T-helper 2 cell treated with Interferon-gamma antibody and Interleukin-4, amounts not matched to agents 5 μg/mL and 100 μg/mL, for 36 hours (primary cell): ENCODE data around the gene GABARAPL1.
"Not testable (repeated sequence)": the region's sequence is repeated elsewhere in the genome, so short reads cannot be mapped to it uniquely, and the experiment has no call there.

Experiments
- DNase-seq: peaks from one replicate; pipeline ENCODE4 v3.0.0; 2021; ENCODE audit warnings: low spot score
- H3K27ac Mint-ChIP-seq: one replicate; pipeline ENCODE4 v1.8.0; 2021; ENCODE audit warnings: mild to moderate bottlenecking, mixed read lengths
- H3K27me3 Mint-ChIP-seq: one replicate; pipeline ENCODE4 v1.8.0; 2021; ENCODE audit warnings: low read depth, mixed read lengths
- H3K36me3 Mint-ChIP-seq: one replicate; pipeline ENCODE4 v1.8.0; 2021; ENCODE audit warnings: low read depth, mixed read lengths
- H3K4me1 Mint-ChIP-seq: one replicate; pipeline ENCODE4 v1.8.0; 2021; ENCODE audit warnings: low read depth, mixed read lengths
- H3K4me3 Mint-ChIP-seq: one replicate; pipeline ENCODE4 v1.8.0; 2022; ENCODE audit warnings: mild to moderate bottlenecking, moderate library complexity, mixed read lengths
- H3K9me3 Mint-ChIP-seq: one replicate; pipeline ENCODE4 v1.8.0; 2021; ENCODE audit warnings: mixed read lengths

Gene GABARAPL1

GRCh38 chr12:10186299-10186698 lies 26.4 kb upstream of the GABARAPL1 start:
- H3K27ac Mint-ChIP-seq: no peak overlapping the region
- no peak for DNase-seq
- no peaks in the 10 kb centered on the region for H3K9me3 Mint-ChIP-seq

GRCh38 chr12:10186958-10187357 lies 25.7 kb upstream of the GABARAPL1 start:
- not testable (repeated sequence) for H3K9me3 Mint-ChIP-seq, H3K27ac Mint-ChIP-seq, H3K4me1 Mint-ChIP-seq, DNase-seq, H3K36me3 Mint-ChIP-seq, H3K4me3 Mint-ChIP-seq
- peaks cover 33% of the 10 kb centered on the region for H3K27me3 Mint-ChIP-seq

More at GRCh38 chr12:10186299-10186698, 26.4 kb upstream of the GABARAPL1 start:
- Mint-ChIP-seq H3K36me3 (no peaks in the 10 kb centered on the region), H3K4me1 (peaks cover 7% of the 10 kb centered on the region), H3K4me3 (no peak overlapping the region), H3K27me3 (peaks cover 33% of the 10 kb centered on the region)

GRCh38 chr12:10189653-10190052 lies 23.0 kb upstream of the GABARAPL1 start:
- H3K27me3 Mint-ChIP-seq: peaks cover 29% of the 10 kb centered on the region
- H3K27ac Mint-ChIP-seq: no peak overlapping the region
- H3K36me3 Mint-ChIP-seq: no peaks in the 10 kb centered on the region
- H3K9me3 Mint-ChIP-seq: no peaks in the 10 kb centered on the region
- no peak for DNase-seq
- H3K4me3 Mint-ChIP-seq: no peak overlapping the region
- H3K4me1 Mint-ChIP-seq: peaks cover 7% of the 10 kb centered on the region

GRCh38 chr12:10190558-10191388 lies 21.9 kb upstream of the GABARAPL1 start:
- peaks cover 7% of the 10 kb centered on the region for H3K4me1 Mint-ChIP-seq
- H3K36me3 Mint-ChIP-seq: no peaks in the 10 kb centered on the region
- no peak overlapping the region for H3K4me3 Mint-ChIP-seq
- peak; percentile 30 for DNase-seq
- H3K27me3 Mint-ChIP-seq: peaks cover 27% of the 10 kb centered on the region
- H3K27ac Mint-ChIP-seq: no peak overlapping the region
- H3K9me3 Mint-ChIP-seq: no peaks in the 10 kb centered on the region

GRCh38 chr12:10191865-10192264 lies 20.8 kb upstream of the GABARAPL1 start:
- Mint-ChIP-seq H3K27ac (no peak overlapping the region), H3K9me3 (no peaks in the 10 kb centered on the region), H3K27me3 (peaks cover 27% of the 10 kb centered on the region), H3K4me1 (peaks cover 9% of the 10 kb centered on the region), H3K36me3 (no peaks in the 10 kb centered on the region), H3K4me3 (no peak overlapping the region)
- no peak for DNase-seq

GRCh38 chr12:10194160-10194670 lies 18.5 kb upstream of the GABARAPL1 start:
- H3K27me3 Mint-ChIP-seq: peaks cover 28% of the 10 kb centered on the region
- H3K9me3 Mint-ChIP-seq: no peaks in the 10 kb centered on the region
- H3K36me3 Mint-ChIP-seq: no peaks in the 10 kb centered on the region
- H3K4me3 Mint-ChIP-seq: no peak overlapping the region
- no peak overlapping the region for H3K27ac Mint-ChIP-seq
- peaks cover 9% of the 10 kb centered on the region for H3K4me1 Mint-ChIP-seq
- no peak for DNase-seq

- DNase-seq: no peak
- H3K36me3 Mint-ChIP-seq: no peaks in the 10 kb centered on the region
- H3K4me3 Mint-ChIP-seq: no peak overlapping the region
- peaks cover 17% of the 10 kb centered on the region for H3K27me3 Mint-ChIP-seq
- H3K9me3 Mint-ChIP-seq: no peaks in the 10 kb centered on the region
- H3K27ac Mint-ChIP-seq: no peak overlapping the region
- peaks cover 3% of the 10 kb centered on the region for H3K4me1 Mint-ChIP-seq
These were observed 16.5 kb upstream of the GABARAPL1 start for GRCh38 chr12:10196210-10196609.

- peaks cover 17% of the 10 kb centered on the region for H3K27me3 Mint-ChIP-seq
- no peak overlapping the region for H3K4me3 Mint-ChIP-seq
- peaks cover 3% of the 10 kb centered on the region for H3K4me1 Mint-ChIP-seq
- no peaks in the 10 kb centered on the region for H3K36me3 Mint-ChIP-seq
- H3K27ac Mint-ChIP-seq: no peak overlapping the region
- DNase-seq: no peak
- no peaks in the 10 kb centered on the region for H3K9me3 Mint-ChIP-seq
These were observed 14.8 kb upstream of the GABARAPL1 start for GRCh38 chr12:10197879-10198278.

- not testable (repeated sequence) for H3K4me3 Mint-ChIP-seq, DNase-seq, H3K9me3 Mint-ChIP-seq, H3K36me3 Mint-ChIP-seq, H3K27ac Mint-ChIP-seq, H3K4me1 Mint-ChIP-seq
- peaks cover 26% of the 10 kb centered on the region for H3K27me3 Mint-ChIP-seq
These were observed 8.2 kb upstream of the GABARAPL1 start for GRCh38 chr12:10204495-10204894.

- Mint-ChIP-seq H3K4me1 (no peaks in the 10 kb centered on the region), H3K36me3 (no peaks in the 10 kb centered on the region), H3K27me3 (peaks cover 26% of the 10 kb centered on the region), H3K4me3 (no peak overlapping the region), H3K9me3 (no peaks in the 10 kb centered on the region), H3K27ac (no peak overlapping the region)
- no peak for DNase-seq
These were observed 7.4 kb upstream of the GABARAPL1 start for GRCh38 chr12:10205220-10205807.

- H3K4me3 Mint-ChIP-seq: no peak overlapping the region
- H3K9me3 Mint-ChIP-seq: no peaks in the 10 kb centered on the region
- peaks cover 2% of the 10 kb centered on the region for H3K4me1 Mint-ChIP-seq
- peaks cover 26% of the 10 kb centered on the region for H3K27me3 Mint-ChIP-seq
- no peak for DNase-seq
- no peaks in the 10 kb centered on the region for H3K36me3 Mint-ChIP-seq
- H3K27ac Mint-ChIP-seq: no peak overlapping the region
These were observed 5.5 kb upstream of the GABARAPL1 start for GRCh38 chr12:10207136-10207535.

GRCh38 chr12:10210225-10210624 lies 2.5 kb upstream of the GABARAPL1 start:
- H3K27ac Mint-ChIP-seq: no peak overlapping the region
- H3K27me3 Mint-ChIP-seq: peaks cover 24% of the 10 kb centered on the region
- no peak for DNase-seq
- peaks cover 25% of the 10 kb centered on the region for H3K4me1 Mint-ChIP-seq
- no peaks in the 10 kb centered on the region for H3K9me3 Mint-ChIP-seq
- no peak overlapping the region for H3K4me3 Mint-ChIP-seq
- no peaks in the 10 kb centered on the region for H3K36me3 Mint-ChIP-seq

- DNase-seq: no peak
- H3K4me3 Mint-ChIP-seq: no peak overlapping the region
These were observed 1.4 kb upstream of the GABARAPL1 start for GRCh38 chr12:10211101-10211939.

More at GRCh38 chr12:10211101-10211939, 1.4 kb upstream of the GABARAPL1 start:
- Mint-ChIP-seq H3K36me3 (no peaks in the 10 kb centered on the region), H3K27ac (peak overlapping the region; percentile 41), H3K4me1 (peaks cover 29% of the 10 kb centered on the region), H3K27me3 (peaks cover 23% of the 10 kb centered on the region), H3K9me3 (no peaks in the 10 kb centered on the region)
